Measurements from ENCODE around the gene OR2D3. TPM values are rescaled to one million over a fixed set of nuclear protein-coding genes. Genes with fewer than 3 reads are reported as not detected.

The OR2D3 gene
- total and polyA plus RNA-seq, 9 of the 15 experiments (the other 6 are each of a cell fraction or from before 2014, with no cell fraction given), result 0.42 TPM; not detected in 8

GRCh38 chr11:6925636-6926207 lies 4.9 kb downstream of the OR2D3 start:
- WGBS (ENCODE audit: insufficient coverage, low coverage, missing lambda C conversion rate), result 14% methylated on average over 2 of the region's 2 CpGs
- Histone ChIP-seq H3K9me1 (ENCODE audit: control insufficient read depth, insufficient read depth, low read length) (no peaks in the 10 kb centered on the region), H4K20me1 (replicated peaks; ENCODE audit: control insufficient read depth, insufficient read depth, low read length) (no peaks in the 10 kb centered on the region), H3K9ac (ENCODE audit: insufficient read depth in 1 of 2, low read depth in 2 of 2, low read length in 2 of 2) (peak overlapping the region; percentile 62 to 90; a peak in 3 of 4 replicates), H2AFZ (ENCODE audit: low read depth, low read length) (peak overlapping the region; percentile 98), H3K4me3 (peak overlapping the region; percentile 70), H3K27me3 (ENCODE audit: control insufficient read depth in 2 of 2, insufficient read depth in 2 of 2, low read length in 2 of 2) (no peaks in the 10 kb centered on the region), H3K9me3 (replicated peaks; ENCODE audit: control insufficient read depth, insufficient read depth, low read depth, low read length) (no peaks in the 10 kb centered on the region), H3K79me2 (ENCODE audit: control insufficient read depth, insufficient read depth, low read length) (peaks cover 29% of the 10 kb centered on the region), H3K4me2 (ENCODE audit: insufficient read depth, low read length) (peak overlapping the region; percentile 94), H3K4me1 (replicated peaks in 1 of 2; ENCODE audit: control insufficient read depth in 2 of 2, insufficient read depth in 2 of 2, low read length in 2 of 2) (peaks cover 0 to 11% of the 10 kb centered on the region in 2 experiments; a peak in 3 of 5 replicates), H3K27ac (ENCODE audit: extremely low read depth, low read depth, low read length) (peak overlapping the region; percentile 89), H3K36me3 (ENCODE audit: control insufficient read depth, insufficient read depth, low read length) (peaks cover 17% of the 10 kb centered on the region; the same call in 2 of the 3 replicates)
- FAIRE-seq (no peak), DNase-seq (ENCODE audit: extremely low read depth in 1 of 4, low spot score in 3 of 4) (peak; percentile 25 to 66 (median 42)), ATAC-seq (peak; percentile 58)
- intact Hi-C loops (cut with micrococcal nuclease), result no loop called here
- ChIA-PET POLR2A (interaction anchor here (0.7 to 1.8 kb wide), 5 partner anchors 9 to 20 kb away, joined by 3 to 7 read pairs (median 6); no protein-coding TSS in a partner anchor), CTCF (ENCODE audit: low intra/inter-chr PET ratio) (no interaction called here)
- BruUV-seq (replicated peaks), result TSS peak; percentile 75
- in situ Hi-C loops (cut with MboI), result no loop called here
- TF ChIP-seq MBD2 (IDR thresholded peaks at IDR 0.05; ENCODE audit: borderline replicate concordance, low read depth), result no peak
- no peak for TF ChIP-seq ZBTB5 (IDR thresholded peaks at IDR 0.05)
- TF ChIP-seq PHF8 (IDR thresholded peaks at IDR 0.05; ENCODE audit: borderline replicate concordance, low read length), result no peak
- TF ChIP-seq BCLAF1 (IDR thresholded peaks at IDR 0.05; ENCODE audit: borderline replicate concordance in 1 of 2, control insufficient read depth in 1 of 2, low read depth in 2 of 2, low read length in 1 of 2), result no peak
- TF ChIP-seq NFRKB (IDR thresholded peaks at IDR 0.05; ENCODE audit: low read depth), result peak; percentile 73; the same call in 1 of the 2 replicates
- no peak for TF ChIP-seq SMARCC2 (IDR thresholded peaks at IDR 0.05; ENCODE audit: low read depth)
- peak; percentile 12; the same call in 1 of the 2 replicates for TF ChIP-seq PML (IDR thresholded peaks at IDR 0.05; ENCODE audit: low read length)
- TF ChIP-seq DPF2 (IDR thresholded peaks at IDR 0.05), result peak; percentile 24
- TF ChIP-seq ZNF76 (CRISPR knock-in tag; IDR thresholded peaks at IDR 0.05; ENCODE audit: borderline replicate concordance), result no peak
- TF ChIP-seq ZKSCAN8 (CRISPR knock-in tag; IDR thresholded peaks at IDR 0.05), result peak; percentile 62; the same call in 1 of the 2 replicates
- TF ChIP-seq ARID4B (CRISPR knock-in tag; IDR thresholded peaks at IDR 0.05), result peak; percentile 27; the same call in 1 of the 2 replicates
- peak; percentile 14; the same call in 1 of the 2 replicates for TF ChIP-seq NFIC (IDR thresholded peaks at IDR 0.05)
